ENCODE results near the gene FOSB. TPM values are rescaled to one million over a fixed set of nuclear protein-coding genes. Genes with fewer than 3 reads are reported as not detected.

Gene FOSB
- total and polyA plus RNA-seq, 9 of the 15 experiments (the other 6 are each of a cell fraction or from before 2014, with no cell fraction given), result 0.11 to 2.7 (median 0.73) TPM

DNA sequence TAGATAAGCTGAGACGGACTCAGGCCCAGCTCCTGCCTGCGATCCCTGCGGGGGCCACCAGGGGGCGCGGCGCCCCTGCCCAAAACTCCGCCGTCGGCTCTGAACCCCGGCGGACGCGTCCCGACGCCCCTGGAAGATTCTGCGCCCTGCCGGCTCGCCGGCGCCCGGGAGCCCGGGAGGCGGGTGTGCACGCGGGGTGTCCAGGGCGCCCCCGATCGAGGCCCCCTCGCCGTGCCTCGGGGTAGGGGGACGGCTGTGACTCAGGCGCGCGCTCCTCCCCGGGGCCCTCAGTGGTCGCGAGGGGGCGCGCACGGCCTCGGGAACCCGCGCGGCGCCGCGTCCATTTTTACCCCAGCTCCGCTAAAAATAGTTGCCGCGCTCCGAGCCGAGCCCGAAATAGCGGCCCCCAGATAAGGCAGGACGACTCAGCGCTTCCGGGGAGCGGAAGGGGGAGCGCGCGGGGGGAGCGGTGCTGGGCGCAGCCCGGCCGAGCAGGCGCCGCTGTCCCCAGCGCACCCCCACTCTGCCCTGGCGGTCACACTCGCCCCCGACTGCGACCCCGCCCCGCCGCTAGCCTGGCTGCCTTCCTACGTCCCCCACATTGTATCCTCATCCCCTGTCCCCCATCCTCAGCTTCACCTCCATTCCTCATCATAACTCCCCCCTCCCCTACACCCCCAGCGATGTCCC is 28.1 kb upstream of the FOSB start (continued):
- TF ChIP-seq, protein P1, sequence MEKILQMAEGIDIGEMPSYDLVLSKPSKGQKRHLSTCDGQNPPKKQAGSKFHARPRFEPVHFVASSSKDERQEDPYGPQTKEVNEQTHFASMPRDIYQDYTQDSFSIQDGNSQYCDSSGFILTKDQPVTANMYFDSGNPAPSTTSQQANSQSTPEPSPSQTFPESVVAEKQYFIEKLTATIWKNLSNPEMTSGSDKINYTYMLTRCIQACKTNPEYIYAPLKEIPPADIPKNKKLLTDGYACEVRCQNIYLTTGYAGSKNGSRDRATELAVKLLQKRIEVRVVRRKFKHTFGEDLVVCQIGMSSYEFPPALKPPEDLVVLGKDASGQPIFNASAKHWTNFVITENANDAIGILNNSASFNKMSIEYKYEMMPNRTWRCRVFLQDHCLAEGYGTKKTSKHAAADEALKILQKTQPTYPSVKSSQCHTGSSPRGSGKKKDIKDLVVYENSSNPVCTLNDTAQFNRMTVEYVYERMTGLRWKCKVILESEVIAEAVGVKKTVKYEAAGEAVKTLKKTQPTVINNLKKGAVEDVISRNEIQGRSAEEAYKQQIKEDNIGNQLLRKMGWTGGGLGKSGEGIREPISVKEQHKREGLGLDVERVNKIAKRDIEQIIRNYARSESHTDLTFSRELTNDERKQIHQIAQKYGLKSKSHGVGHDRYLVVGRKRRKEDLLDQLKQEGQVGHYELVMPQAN (IDR thresholded peaks at IDR 0.05; ENCODE audit: borderline replicate concordance), result no peak
- peak; percentile 99 for TF ChIP-seq ETV1 (tag; conservative IDR thresholded peaks at IDR 0.05; ENCODE audit: low read depth)
- TF ChIP-seq SMAD4 (CRISPR knock-in tag; conservative IDR thresholded peaks at IDR 0.05), result peak; percentile 99
- peak; percentile 57; the same call in 1 of the 2 replicates for TF ChIP-seq ATF3 (IDR thresholded peaks at IDR 0.05)
- 0 out of 2 replicates have a peak, but pooled peaks have one; percentile 41 for TF ChIP-seq ATF3 (CRISPR knock-in tag; conservative IDR thresholded peaks at IDR 0.05)
- TF ChIP-seq, protein P2, sequence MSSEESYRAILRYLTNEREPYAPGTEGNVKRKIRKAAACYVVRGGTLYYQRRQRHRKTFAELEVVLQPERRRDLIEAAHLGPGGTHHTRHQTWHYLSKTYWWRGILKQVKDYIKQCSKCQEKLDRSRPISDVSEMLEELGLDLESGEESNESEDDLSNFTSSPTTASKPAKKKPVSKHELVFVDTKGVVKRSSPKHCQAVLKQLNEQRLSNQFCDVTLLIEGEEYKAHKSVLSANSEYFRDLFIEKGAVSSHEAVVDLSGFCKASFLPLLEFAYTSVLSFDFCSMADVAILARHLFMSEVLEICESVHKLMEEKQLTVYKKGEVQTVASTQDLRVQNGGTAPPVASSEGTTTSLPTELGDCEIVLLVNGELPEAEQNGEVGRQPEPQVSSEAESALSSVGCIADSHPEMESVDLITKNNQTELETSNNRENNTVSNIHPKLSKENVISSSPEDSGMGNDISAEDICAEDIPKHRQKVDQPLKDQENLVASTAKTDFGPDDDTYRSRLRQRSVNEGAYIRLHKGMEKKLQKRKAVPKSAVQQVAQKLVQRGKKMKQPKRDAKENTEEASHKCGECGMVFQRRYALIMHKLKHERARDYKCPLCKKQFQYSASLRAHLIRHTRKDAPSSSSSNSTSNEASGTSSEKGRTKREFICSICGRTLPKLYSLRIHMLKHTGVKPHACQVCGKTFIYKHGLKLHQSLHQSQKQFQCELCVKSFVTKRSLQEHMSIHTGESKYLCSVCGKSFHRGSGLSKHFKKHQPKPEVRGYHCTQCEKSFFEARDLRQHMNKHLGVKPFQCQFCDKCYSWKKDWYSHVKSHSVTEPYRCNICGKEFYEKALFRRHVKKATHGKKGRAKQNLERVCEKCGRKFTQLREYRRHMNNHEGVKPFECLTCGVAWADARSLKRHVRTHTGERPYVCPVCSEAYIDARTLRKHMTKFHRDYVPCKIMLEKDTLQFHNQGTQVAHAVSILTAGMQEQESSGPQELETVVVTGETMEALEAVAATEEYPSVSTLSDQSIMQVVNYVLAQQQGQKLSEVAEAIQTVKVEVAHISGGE (CRISPR knock-in tag; IDR thresholded peaks at IDR 0.05), result peak in 2 of 3 experiments; percentile 78 to 97; a peak in 4 of 6 replicates
- TF ChIP-seq ZBED1 (IDR thresholded peaks at IDR 0.05), result peak; percentile 79; the same call in 1 of the 2 replicates
- peak; percentile 96 for TF ChIP-seq POLR2G (IDR thresholded peaks at IDR 0.05; ENCODE audit: low read depth, low read length)
- TF ChIP-seq, protein P3, sequence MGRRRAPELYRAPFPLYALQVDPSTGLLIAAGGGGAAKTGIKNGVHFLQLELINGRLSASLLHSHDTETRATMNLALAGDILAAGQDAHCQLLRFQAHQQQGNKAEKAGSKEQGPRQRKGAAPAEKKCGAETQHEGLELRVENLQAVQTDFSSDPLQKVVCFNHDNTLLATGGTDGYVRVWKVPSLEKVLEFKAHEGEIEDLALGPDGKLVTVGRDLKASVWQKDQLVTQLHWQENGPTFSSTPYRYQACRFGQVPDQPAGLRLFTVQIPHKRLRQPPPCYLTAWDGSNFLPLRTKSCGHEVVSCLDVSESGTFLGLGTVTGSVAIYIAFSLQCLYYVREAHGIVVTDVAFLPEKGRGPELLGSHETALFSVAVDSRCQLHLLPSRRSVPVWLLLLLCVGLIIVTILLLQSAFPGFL (CRISPR knock-in tag; IDR thresholded peaks at IDR 0.05), result 0 out of 2 replicates have a peak, but pooled peaks have one; percentile 58
- peak; percentile 80 for TF ChIP-seq SMC3 (conservative IDR thresholded peaks at IDR 0.05; ENCODE audit: insufficient read depth, low read depth, low read length)
- TF ChIP-seq ERF (CRISPR knock-in tag; IDR thresholded peaks at IDR 0.05), result 0 out of 2 replicates have a peak, but pooled peaks have one; percentile 40
- TF ChIP-seq DPF2 (IDR thresholded peaks at IDR 0.05), result peak; percentile 63
- TF ChIP-seq, protein P4, sequence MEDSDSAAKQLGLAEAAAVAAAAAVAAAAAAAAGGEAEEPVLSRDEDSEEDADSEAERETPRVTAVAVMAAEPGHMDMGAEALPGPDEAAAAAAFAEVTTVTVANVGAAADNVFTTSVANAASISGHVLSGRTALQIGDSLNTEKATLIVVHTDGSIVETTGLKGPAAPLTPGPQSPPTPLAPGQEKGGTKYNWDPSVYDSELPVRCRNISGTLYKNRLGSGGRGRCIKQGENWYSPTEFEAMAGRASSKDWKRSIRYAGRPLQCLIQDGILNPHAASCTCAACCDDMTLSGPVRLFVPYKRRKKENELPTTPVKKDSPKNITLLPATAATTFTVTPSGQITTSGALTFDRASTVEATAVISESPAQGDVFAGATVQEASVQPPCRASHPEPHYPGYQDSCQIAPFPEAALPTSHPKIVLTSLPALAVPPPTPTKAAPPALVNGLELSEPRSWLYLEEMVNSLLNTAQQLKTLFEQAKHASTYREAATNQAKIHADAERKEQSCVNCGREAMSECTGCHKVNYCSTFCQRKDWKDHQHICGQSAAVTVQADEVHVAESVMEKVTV (CRISPR knock-in tag; IDR thresholded peaks at IDR 0.05), result peak; percentile 94
- peak; percentile 35 to 92 (median 91) for TF ChIP-seq YY1 (IDR thresholded peaks at IDR 0.05; ENCODE audit: borderline replicate concordance in 1 of 3, control insufficient read depth in 1 of 3, extremely low read depth in 1 of 3, insufficient read depth in 3 of 3, insufficient read length in 1 of 3, insufficient replicate concordance in 2 of 3, low read depth in 1 of 3, low read length in 2 of 3)
- TF ChIP-seq BRCA1 (IDR thresholded peaks at IDR 0.05), result no peak
- TF ChIP-seq BRCA1 (CRISPR knock-in tag; IDR thresholded peaks at IDR 0.05), result no peak
